ENCODE results near the gene MYO1H.
A peak's percentile ranks its signal among the peaks of the same experiment; 100 is the strongest.

Gene MYO1H

DNA sequence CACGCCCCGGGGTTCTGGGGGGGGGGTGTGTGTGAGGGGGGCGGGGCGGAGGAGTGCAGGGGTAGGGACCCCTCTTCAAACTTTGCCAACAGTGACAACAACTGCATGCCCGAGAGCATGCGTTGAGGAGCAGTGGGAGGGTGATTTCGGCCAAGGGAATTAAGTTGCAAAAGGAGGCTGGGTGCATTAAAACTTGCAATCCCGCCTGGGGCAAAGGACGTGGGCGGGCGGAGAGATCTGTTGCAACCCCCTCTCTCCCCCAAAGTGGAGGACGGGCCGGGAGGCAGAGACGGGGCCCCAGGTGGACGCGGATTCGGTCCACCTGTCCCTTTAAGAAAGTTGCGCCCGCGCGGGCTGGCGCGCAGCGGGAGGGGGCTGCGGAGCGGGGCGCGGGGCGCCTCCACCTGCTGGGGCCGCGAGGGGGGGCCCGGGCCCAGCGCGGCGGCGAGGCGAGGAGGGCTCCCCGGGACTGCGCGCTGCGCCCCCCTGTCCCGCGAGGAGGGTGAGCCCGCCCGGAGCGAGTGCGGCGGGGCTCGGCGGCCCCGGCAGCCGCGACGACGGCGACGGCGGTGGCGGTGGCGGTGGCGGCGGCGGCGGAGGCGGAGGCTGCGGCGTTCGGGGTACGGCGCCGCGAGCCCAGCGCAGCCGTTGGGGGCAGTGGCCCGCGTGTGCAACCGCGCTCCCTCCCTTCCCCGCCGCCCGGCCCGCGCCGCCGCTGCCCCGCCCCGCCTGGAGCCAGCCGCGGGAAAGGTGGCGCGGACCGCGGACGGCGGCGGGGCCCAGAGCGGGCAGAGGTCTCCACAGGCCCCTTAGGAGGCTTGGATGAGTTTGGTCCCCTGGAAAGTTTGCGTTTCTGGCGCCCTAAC lies 38.1 kb upstream of the MYO1H start (continued):
- TF ChIP-seq, protein P1, sequence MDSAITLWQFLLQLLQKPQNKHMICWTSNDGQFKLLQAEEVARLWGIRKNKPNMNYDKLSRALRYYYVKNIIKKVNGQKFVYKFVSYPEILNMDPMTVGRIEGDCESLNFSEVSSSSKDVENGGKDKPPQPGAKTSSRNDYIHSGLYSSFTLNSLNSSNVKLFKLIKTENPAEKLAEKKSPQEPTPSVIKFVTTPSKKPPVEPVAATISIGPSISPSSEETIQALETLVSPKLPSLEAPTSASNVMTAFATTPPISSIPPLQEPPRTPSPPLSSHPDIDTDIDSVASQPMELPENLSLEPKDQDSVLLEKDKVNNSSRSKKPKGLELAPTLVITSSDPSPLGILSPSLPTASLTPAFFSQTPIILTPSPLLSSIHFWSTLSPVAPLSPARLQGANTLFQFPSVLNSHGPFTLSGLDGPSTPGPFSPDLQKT (IDR thresholded peaks at IDR 0.05; ENCODE audit: borderline replicate concordance, low read depth, low read length): no peak
- TF ChIP-seq ZNF354C (tag by site-specific recombination; IDR thresholded peaks at IDR 0.05; ENCODE audit: borderline replicate concordance, low read depth): no peak
- TF ChIP-seq KLF9 (tag by site-specific recombination; IDR thresholded peaks at IDR 0.05; ENCODE audit: low read depth): no peak

DNA sequence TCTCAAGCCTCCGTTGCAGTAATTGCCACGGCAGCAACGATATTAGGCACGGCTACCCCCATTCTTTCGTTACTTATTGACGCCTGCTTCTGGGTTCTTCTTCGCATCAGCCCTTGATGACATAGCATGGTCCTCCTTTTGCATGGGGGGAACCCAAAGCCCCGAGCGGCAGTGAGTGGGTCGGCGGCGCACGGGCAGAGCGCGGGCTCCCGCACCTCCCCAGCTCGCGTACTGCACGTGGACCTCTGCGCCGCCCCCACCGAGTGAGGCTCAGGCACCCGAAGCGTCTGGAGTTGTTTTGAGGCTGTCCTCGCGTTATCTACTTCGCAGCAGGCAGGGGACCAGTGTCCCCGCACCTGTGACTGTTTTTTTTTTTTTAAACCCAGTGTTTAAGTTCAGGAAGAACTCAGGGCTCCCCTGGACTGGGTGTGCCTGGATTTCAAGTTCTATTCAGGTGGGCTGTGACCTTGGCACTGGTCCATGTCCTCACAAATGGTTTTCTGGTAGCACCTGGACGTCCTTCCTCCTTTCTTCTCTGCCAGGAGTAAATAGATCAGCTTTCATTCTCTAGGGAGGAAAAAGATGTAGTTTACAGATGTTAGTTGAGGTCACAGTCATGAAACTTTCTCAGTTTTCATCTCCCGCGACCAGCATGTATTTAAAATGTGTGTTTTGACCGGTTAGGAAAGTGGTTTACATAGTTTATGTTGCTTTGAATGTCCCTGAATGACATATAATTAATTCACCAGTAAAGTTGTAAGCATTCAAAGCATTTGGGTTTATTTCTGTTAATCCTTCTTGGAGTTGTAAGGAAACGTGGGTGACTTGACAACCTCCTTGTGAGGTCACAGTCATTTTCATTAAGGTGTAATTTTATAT lies 37.2 kb upstream of the MYO1H start:
- H3K9me3 ChIP-seq (ENCODE audit: control insufficient read depth, insufficient read depth, low read depth, low read length): no peaks in the 10 kb centered on the region
- CTCF ChIA-PET: no interaction called here
- peaks cover 13% of the 10 kb centered on the region for H3K4me1 ChIP-seq (ENCODE audit: control insufficient read depth, insufficient read depth, low read length)
- no peaks in the 10 kb centered on the region for H3K36me3 ChIP-seq (ENCODE audit: control insufficient read depth in 2 of 2, insufficient read depth in 1 of 2, low read length in 2 of 2)
- peak overlapping the region; percentile 62; the same call in 1 of the 2 replicates for H3K27ac ChIP-seq (ENCODE audit: extremely low read depth, low read depth, low read length)
- peak overlapping the region; percentile 52 for H3K4me3 ChIP-seq (ENCODE audit: low read depth, low read length)
- POLR2A ChIA-PET: no interaction called here
- TF ChIP-seq ZNF654 (tag by site-specific recombination; IDR thresholded peaks at IDR 0.05; ENCODE audit: low read depth): no peak
- peak; percentile 46; the same call in 1 of the 2 replicates for TF ChIP-seq ZFP37 (tag by site-specific recombination; IDR thresholded peaks at IDR 0.05)
- TF ChIP-seq ZXDB (tag by site-specific recombination; IDR thresholded peaks at IDR 0.05): peak; percentile 81
- TF ChIP-seq ZNF24 (tag by site-specific recombination; IDR thresholded peaks at IDR 0.05): peak; percentile 58; the same call in 1 of the 2 replicates
- TF ChIP-seq, protein P2, sequence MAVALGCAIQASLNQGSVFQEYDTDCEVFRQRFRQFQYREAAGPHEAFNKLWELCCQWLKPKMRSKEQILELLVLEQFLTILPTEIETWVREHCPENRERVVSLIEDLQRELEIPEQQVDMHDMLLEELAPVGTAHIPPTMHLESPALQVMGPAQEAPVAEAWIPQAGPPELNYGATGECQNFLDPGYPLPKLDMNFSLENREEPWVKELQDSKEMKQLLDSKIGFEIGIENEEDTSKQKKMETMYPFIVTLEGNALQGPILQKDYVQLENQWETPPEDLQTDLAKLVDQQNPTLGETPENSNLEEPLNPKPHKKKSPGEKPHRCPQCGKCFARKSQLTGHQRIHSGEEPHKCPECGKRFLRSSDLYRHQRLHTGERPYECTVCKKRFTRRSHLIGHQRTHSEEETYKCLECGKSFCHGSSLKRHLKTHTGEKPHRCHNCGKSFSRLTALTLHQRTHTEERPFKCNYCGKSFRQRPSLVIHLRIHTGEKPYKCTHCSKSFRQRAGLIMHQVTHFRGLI (tag by site-specific recombination; IDR thresholded peaks at IDR 0.05): 0 out of 2 replicates have a peak, but pooled peaks have one; percentile 9
- TF ChIP-seq ZNF366 (tag by site-specific recombination; conservative IDR thresholded peaks at IDR 0.05): 0 out of 2 replicates have a peak, but pooled peaks have one; percentile 34
- peak; percentile 46; the same call in 1 of the 2 replicates for TF ChIP-seq ZNF610 (tag by site-specific recombination; IDR thresholded peaks at IDR 0.05; ENCODE audit: borderline replicate concordance)
- TF ChIP-seq ZNF423 (tag by site-specific recombination; IDR thresholded peaks at IDR 0.05): 0 out of 2 replicates have a peak, but pooled peaks have one; percentile 11
- 0 out of 2 replicates have a peak, but pooled peaks have one; percentile 27 for TF ChIP-seq SCRT2 (tag by site-specific recombination; IDR thresholded peaks at IDR 0.05)
- peak; percentile 7; the same call in 1 of the 2 replicates for TF ChIP-seq ZNF623 (tag by site-specific recombination; IDR thresholded peaks at IDR 0.05)
- TF ChIP-seq, protein P3, sequence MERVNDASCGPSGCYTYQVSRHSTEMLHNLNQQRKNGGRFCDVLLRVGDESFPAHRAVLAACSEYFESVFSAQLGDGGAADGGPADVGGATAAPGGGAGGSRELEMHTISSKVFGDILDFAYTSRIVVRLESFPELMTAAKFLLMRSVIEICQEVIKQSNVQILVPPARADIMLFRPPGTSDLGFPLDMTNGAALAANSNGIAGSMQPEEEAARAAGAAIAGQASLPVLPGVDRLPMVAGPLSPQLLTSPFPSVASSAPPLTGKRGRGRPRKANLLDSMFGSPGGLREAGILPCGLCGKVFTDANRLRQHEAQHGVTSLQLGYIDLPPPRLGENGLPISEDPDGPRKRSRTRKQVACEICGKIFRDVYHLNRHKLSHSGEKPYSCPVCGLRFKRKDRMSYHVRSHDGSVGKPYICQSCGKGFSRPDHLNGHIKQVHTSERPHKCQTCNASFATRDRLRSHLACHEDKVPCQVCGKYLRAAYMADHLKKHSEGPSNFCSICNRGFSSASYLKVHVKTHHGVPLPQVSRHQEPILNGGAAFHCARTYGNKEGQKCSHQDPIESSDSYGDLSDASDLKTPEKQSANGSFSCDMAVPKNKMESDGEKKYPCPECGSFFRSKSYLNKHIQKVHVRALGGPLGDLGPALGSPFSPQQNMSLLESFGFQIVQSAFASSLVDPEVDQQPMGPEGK (tag by site-specific recombination; IDR thresholded peaks at IDR 0.05): peak; percentile 92
- TF ChIP-seq ZFP69B (tag by site-specific recombination; IDR thresholded peaks at IDR 0.05): 0 out of 2 replicates have a peak, but pooled peaks have one; percentile 67
- TF ChIP-seq ZNF221 (tag by site-specific recombination; IDR thresholded peaks at IDR 0.05; ENCODE audit: borderline replicate concordance): no peak
- TF ChIP-seq, protein P4, sequence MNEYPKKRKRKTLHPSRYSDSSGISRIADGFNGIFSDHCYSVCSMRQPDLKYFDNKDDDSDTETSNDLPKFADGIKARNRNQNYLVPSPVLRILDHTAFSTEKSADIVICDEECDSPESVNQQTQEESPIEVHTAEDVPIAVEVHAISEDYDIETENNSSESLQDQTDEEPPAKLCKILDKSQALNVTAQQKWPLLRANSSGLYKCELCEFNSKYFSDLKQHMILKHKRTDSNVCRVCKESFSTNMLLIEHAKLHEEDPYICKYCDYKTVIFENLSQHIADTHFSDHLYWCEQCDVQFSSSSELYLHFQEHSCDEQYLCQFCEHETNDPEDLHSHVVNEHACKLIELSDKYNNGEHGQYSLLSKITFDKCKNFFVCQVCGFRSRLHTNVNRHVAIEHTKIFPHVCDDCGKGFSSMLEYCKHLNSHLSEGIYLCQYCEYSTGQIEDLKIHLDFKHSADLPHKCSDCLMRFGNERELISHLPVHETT (tag by site-specific recombination; IDR thresholded peaks at IDR 0.05): no peak
- TF ChIP-seq ZNF335 (tag by site-specific recombination; conservative IDR thresholded peaks at IDR 0.05): peak; percentile 95
- no peak for TF ChIP-seq ZNF121 (tag by site-specific recombination; IDR thresholded peaks at IDR 0.05)
- peak; percentile 32; the same call in 1 of the 2 replicates for TF ChIP-seq ZNF629 (tag by site-specific recombination; IDR thresholded peaks at IDR 0.05)
- no peak for TF ChIP-seq ZNF157 (tag by site-specific recombination; IDR thresholded peaks at IDR 0.05)
- TF ChIP-seq BCL11A (tag by site-specific recombination; IDR thresholded peaks at IDR 0.05; ENCODE audit: low read depth): 0 out of 2 replicates have a peak, but pooled peaks have one; percentile 9
